ENCODE data around the gene PACRG. TPM values are rescaled to one million over a fixed set of nuclear protein-coding genes. Genes with fewer than 3 reads are reported as not detected.

Gene PACRG
- total and polyA plus RNA-seq, 2 of the 8 experiments (the other 6 are each of a cell fraction or from before 2014, with no cell fraction given): 0.44 to 0.54 TPM

DNA sequence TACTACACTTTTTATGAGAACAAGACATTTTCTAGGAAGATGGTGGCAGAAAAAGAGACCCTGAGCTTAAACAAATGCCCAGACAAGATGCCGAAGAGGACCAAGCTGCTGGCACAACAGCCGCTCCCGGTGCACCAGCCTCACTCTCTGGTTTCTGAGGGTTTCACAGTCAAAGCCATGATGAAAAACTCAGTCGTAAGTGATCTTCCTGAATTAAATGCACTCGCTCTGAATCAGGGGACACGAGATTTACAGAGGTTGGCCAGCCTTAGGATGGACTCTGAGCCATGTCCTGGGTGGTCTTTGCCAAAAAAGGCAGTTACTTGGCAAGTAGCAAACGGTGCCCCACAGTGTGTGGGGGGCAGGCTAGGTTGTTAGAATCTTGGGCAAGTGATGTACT, 423 bp downstream of the PACRG start:
- H2BK20ac ChIP-seq (ENCODE audit: low read length): no peak overlapping the region
- H4K5ac ChIP-seq (ENCODE audit: insufficient read length, low read depth, low read length): no peak overlapping the region
- H3K4me3 ChIP-seq (ENCODE audit: extremely low read depth in 1 of 4, insufficient read depth in 2 of 4, low read depth in 3 of 4, low read length in 4 of 4): peak overlapping the region in 3 of 4 experiments; percentile 8 to 45 (median 29); a peak in 4 of 8 replicates
- H4K20me1 ChIP-seq (replicated peaks in 1 of 2; ENCODE audit: control insufficient read depth in 1 of 2, insufficient read depth in 2 of 2, low read length in 2 of 2): no peaks in the 10 kb centered on the region
- no peaks in the 10 kb centered on the region; a peak in 1 of 7 replicates for H3K4me1 ChIP-seq (replicated peaks in 1 of 4; ENCODE audit: control insufficient read depth in 3 of 4, insufficient read depth in 4 of 4, low read length in 3 of 4)
- H2AFZ ChIP-seq (ENCODE audit: low read length): peak overlapping the region; percentile 91
- no peak overlapping the region for H4K8ac ChIP-seq (ENCODE audit: extremely low read depth, insufficient read depth, low read length)
- H3K4me2 ChIP-seq (ENCODE audit: insufficient read depth in 1 of 2, low read depth in 2 of 2, low read length in 2 of 2): peak overlapping the region; percentile 57 to 60
- H3K27ac ChIP-seq (ENCODE audit: low read depth, low read length): peak overlapping the region; percentile 68; the same call in 1 of the 2 replicates
- ChIA-PET POLR2A (ENCODE audit: partially characterized antibody) (no interaction called here), CTCF (ENCODE audit: partially characterized antibody) (interaction anchor here (1.0 kb wide), 1 partner anchor 9 kb away, joined by 4 read pairs; no protein-coding TSS in a partner anchor)
- WGBS, 2 experiments (ENCODE audit: extremely low coverage in 1 of 2, insufficient coverage in 1 of 2, insufficient read length in 1 of 2, insufficient replicate concordance in 2 of 2, low coverage in 1 of 2, low lambda C conversion rate in 2 of 2, missing lambda C conversion rate in 1 of 2): 71% methylated on average over 7 of the region's 7 CpGs; no CpG with 5 or more reads in 1 of the 2 experiments
- no peaks in the 10 kb centered on the region; a peak in 2 of 7 replicates for H3K27me3 ChIP-seq (replicated peaks in 1 of 4; ENCODE audit: control insufficient read depth in 3 of 4, extremely low read depth in 1 of 4, insufficient read depth in 3 of 4, low read length in 3 of 4)
- no peak overlapping the region for H3K18ac ChIP-seq (ENCODE audit: extremely low read depth, low read length)
- H3K9me3 ChIP-seq (ENCODE audit: insufficient read depth in 2 of 2, low read depth in 1 of 2, low read length in 1 of 2): no peaks in the 10 kb centered on the region
- no peak overlapping the region for H2BK120ac ChIP-seq (replicated peaks; ENCODE audit: low read depth, low read length)
- H3K56ac ChIP-seq (replicated peaks; ENCODE audit: insufficient read length, low read depth, low read length): no peak overlapping the region
- H4K91ac ChIP-seq (replicated peaks; ENCODE audit: insufficient read length, low read length): no peak overlapping the region
- H2AK5ac ChIP-seq (ENCODE audit: low read depth, low read length): no peak overlapping the region
- no peaks in the 10 kb centered on the region for H3K23me2 ChIP-seq (ENCODE audit: low read depth, low read length)
- no peaks in the 10 kb centered on the region for H3K36me3 ChIP-seq (ENCODE audit: control insufficient read depth in 2 of 4, insufficient read depth in 4 of 4, low read length in 3 of 4)
- no peaks in the 10 kb centered on the region for H3K79me1 ChIP-seq (ENCODE audit: low read depth, low read length)
- no peak for DNase-seq (ENCODE audit: low read depth in 1 of 2, low spot score in 2 of 2)
- no peak overlapping the region for H2BK12ac ChIP-seq (ENCODE audit: low read depth, low read length)
- no peak overlapping the region for H2BK5ac ChIP-seq (ENCODE audit: low read depth, low read length)
- H3K9ac ChIP-seq (replicated peaks in 1 of 4; ENCODE audit: extremely low read depth in 1 of 4, low read depth in 3 of 4, low read length in 3 of 4): no peak overlapping the region; a peak in 1 of 7 replicates
- no peak overlapping the region for H3K4ac ChIP-seq (replicated peaks; ENCODE audit: insufficient read length, low read depth, low read length)
- no peak overlapping the region for H3K14ac ChIP-seq (ENCODE audit: insufficient read length)
- no peak overlapping the region for H2BK15ac ChIP-seq (ENCODE audit: low read length)
- H3K79me2 ChIP-seq (ENCODE audit: control insufficient read depth in 1 of 2, insufficient read depth in 2 of 2, low read length in 2 of 2): no peaks in the 10 kb centered on the region
- FAIRE-seq: no peak
- no peak overlapping the region for H3K23ac ChIP-seq (ENCODE audit: insufficient read length)
- TF ChIP-seq, protein P1, sequence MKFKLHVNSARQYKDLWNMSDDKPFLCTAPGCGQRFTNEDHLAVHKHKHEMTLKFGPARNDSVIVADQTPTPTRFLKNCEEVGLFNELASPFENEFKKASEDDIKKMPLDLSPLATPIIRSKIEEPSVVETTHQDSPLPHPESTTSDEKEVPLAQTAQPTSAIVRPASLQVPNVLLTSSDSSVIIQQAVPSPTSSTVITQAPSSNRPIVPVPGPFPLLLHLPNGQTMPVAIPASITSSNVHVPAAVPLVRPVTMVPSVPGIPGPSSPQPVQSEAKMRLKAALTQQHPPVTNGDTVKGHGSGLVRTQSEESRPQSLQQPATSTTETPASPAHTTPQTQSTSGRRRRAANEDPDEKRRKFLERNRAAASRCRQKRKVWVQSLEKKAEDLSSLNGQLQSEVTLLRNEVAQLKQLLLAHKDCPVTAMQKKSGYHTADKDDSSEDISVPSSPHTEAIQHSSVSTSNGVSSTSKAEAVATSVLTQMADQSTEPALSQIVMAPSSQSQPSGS (IDR thresholded peaks at IDR 0.05; ENCODE audit: low read length): no peak
- no peak for TF ChIP-seq POLR2A (IDR thresholded peaks at IDR 0.05; ENCODE audit: control extremely low read depth in 1 of 2, low read depth in 2 of 2, low read length in 2 of 2)
- no peak for TF ChIP-seq CHD2 (IDR thresholded peaks at IDR 0.05; ENCODE audit: low read length)
- TF ChIP-seq TAF1 (IDR thresholded peaks at IDR 0.05; ENCODE audit: low read depth, low read length): no peak
- no peak for TF ChIP-seq EP300 (IDR thresholded peaks at IDR 0.05; ENCODE audit: borderline replicate concordance in 1 of 2, low read depth in 2 of 2, low read length in 2 of 2)
- TF ChIP-seq SP4 (IDR thresholded peaks at IDR 0.05; ENCODE audit: low read length): no peak
- TF ChIP-seq SIX5 (IDR thresholded peaks at IDR 0.05; ENCODE audit: low read depth, low read length): no peak
- TF ChIP-seq KDM4A (IDR thresholded peaks at IDR 0.05; ENCODE audit: low read depth, low read length, severe bottlenecking): no peak
- TF ChIP-seq KDM1A (IDR thresholded peaks at IDR 0.05; ENCODE audit: borderline replicate concordance, low read length): no peak
- no peak for TF ChIP-seq TCF12 (IDR thresholded peaks at IDR 0.05; ENCODE audit: low read depth, low read length)
- TF ChIP-seq ZNF274 (IDR thresholded peaks at IDR 0.05; ENCODE audit: borderline replicate concordance, extremely low read depth, low read length): no peak
- no peak for TF ChIP-seq MAFK (IDR thresholded peaks at IDR 0.05; ENCODE audit: low read depth, low read length)
- no peak for TF ChIP-seq CHD1 (IDR thresholded peaks at IDR 0.05; ENCODE audit: low read depth, low read length)
